K562 (cell line): Measurements from ENCODE around the gene PTPRG. TPM values are rescaled to one million over a fixed set of nuclear protein-coding genes. Genes with fewer than 3 reads are reported as not detected.
A peak's percentile ranks its signal among the peaks of the same experiment; 100 is the strongest.

Experiments
- ATAC-seq: fragments of 200-7000 bp; cut with Tn5 transposase; 3 replicates; pipeline ENCODE4 v1.9.1; 2020; ENCODE audit warnings: moderate library complexity
- BruUV-seq: library from RNA; stranded (reverse); fragments of 400-500 nt; replicated peaks from 2 replicates; lab custom pipeline; 2021; lab: Mats Ljungman, UMichigan
- CTCF ChIA-PET: fragments of 300-600 bp; formaldehyde crosslinking; extraction: SDS; loops from one replicate; lab custom pipeline; 2021; ENCODE audit warnings: low intra/inter-chr PET ratio; lab: Yijun Ruan, JAX
- POLR2A ChIA-PET: fragments of 300-600, 350-650 bp; sonication (Branson Sonifier 250); formaldehyde crosslinking; extraction: SDS; loops from one replicate; lab custom pipeline; 2021; ENCODE audit warnings: antibody characterized with exemption, inconsistent platforms; lab: Yijun Ruan, JAX
- DNase-seq, 4 experiments: peaks; one replicate each; pipeline versions ENCODE4 v3.0.0 to v3.0.0-alpha.2; 2011 to 2018; ENCODE audit warnings: low spot score in 3 of 4, mixed read lengths in 3 of 4; ENCODE audit errors: extremely low read depth in 1 of 4
- FAIRE-seq: peaks from 2 replicates; lab custom pipeline; 2011; peaks lifted over from hg19 to GRCh38; lab: Jason Lieb, UNC
- H2AFZ ChIP-seq: 2 replicates; pipeline ENCODE4 v1.6.0; 2011; ENCODE audit warnings: low read depth, low read length, control low read depth, inconsistent platforms
- H3K27ac ChIP-seq: fragments of 200-600 bp; 3 replicates; pipeline ENCODE4 v1.8.0; 2011; ENCODE audit warnings: low read depth, mild to moderate bottlenecking, control low read depth, inconsistent platforms, low read length, moderate library complexity, mixed read lengths; ENCODE audit errors: extremely low read depth
- H3K27me3 ChIP-seq, 2 experiments: fragments of 300-600 bp in 1 of 2; 2 replicates in 1 of 2; 3 replicates in 1 of 2; pipeline versions ENCODE4 v1.6.0 to v1.8.0; 2011; ENCODE audit warnings: inconsistent platforms in 2 of 2, low read length in 2 of 2, mild to moderate bottlenecking in 1 of 2, mixed read lengths in 1 of 2, moderate library complexity in 1 of 2; ENCODE audit not compliant: control insufficient read depth in 2 of 2, insufficient read depth in 2 of 2
- H3K36me3 ChIP-seq: fragments of 300-600 bp; 3 replicates; pipeline ENCODE4 v1.8.0; 2011; ENCODE audit warnings: mild to moderate bottlenecking, low read length, inconsistent platforms; ENCODE audit not compliant: control insufficient read depth, insufficient read depth
- H3K4me1 ChIP-seq, 2 experiments: fragments of 200-600 bp in 1 of 2; replicated peaks in 1 of 2; 2 replicates in 1 of 2; 3 replicates in 1 of 2; pipeline versions ENCODE4 v1.5.1 to v1.8.0; 2011; ENCODE audit warnings: inconsistent platforms in 2 of 2, low read length in 2 of 2, mild to moderate bottlenecking in 1 of 2, mixed read lengths in 1 of 2, moderate library complexity in 1 of 2; ENCODE audit not compliant: control insufficient read depth in 2 of 2, insufficient read depth in 2 of 2
- H3K4me2 ChIP-seq: 2 replicates; pipeline ENCODE4 v1.6.1; 2011; ENCODE audit warnings: low read length, control low read depth, inconsistent platforms, mixed read lengths; ENCODE audit not compliant: insufficient read depth
- H3K4me3 ChIP-seq: fragments of 200-600 bp; sonication (generic), shearing (Covaris generic); 2 replicates; pipeline ENCODE4 v1.5.1; 2016; ENCODE audit warnings: control low read depth, inconsistent platforms
- H3K79me2 ChIP-seq: fragments of 200-600 bp; 3 replicates; pipeline ENCODE4 v1.8.0; 2011; ENCODE audit warnings: low read length, inconsistent platforms; ENCODE audit not compliant: control insufficient read depth, insufficient read depth
- H3K9ac ChIP-seq, 2 experiments: 2 replicates each; pipeline versions ENCODE4 v1.6.0 to v1.6.1; 2011; ENCODE audit warnings: low read depth in 2 of 2, low read length in 2 of 2, control low read depth in 1 of 2, inconsistent platforms in 1 of 2, mild to moderate bottlenecking in 1 of 2, mixed read lengths in 1 of 2; ENCODE audit not compliant: insufficient read depth in 1 of 2
- H3K9me1 ChIP-seq: one replicate; pipeline ENCODE4 v1.6.0; 2011; ENCODE audit warnings: inconsistent platforms, mild to moderate bottlenecking, low read length, moderate library complexity; ENCODE audit not compliant: control insufficient read depth, insufficient read depth
- H3K9me3 ChIP-seq: replicated peaks from 2 replicates; pipeline ENCODE4 v1.5.1; 2011; ENCODE audit warnings: low read depth, low read length, inconsistent platforms; ENCODE audit not compliant: control insufficient read depth, insufficient read depth
- H4K20me1 ChIP-seq: replicated peaks from 2 replicates; pipeline ENCODE4 v1.6.1; 2011; ENCODE audit warnings: low read length, inconsistent platforms, mixed read lengths; ENCODE audit not compliant: control insufficient read depth, insufficient read depth
- SREBF1 ChIP-seq: fragments of 150-350 bp; IDR thresholded peaks from 2 replicates; pipeline ENCODE4 v1.6.1; 2014; ENCODE audit warnings: antibody characterized with exemption, low read depth, low read length, borderline replicate concordance
- ZBTB11 ChIP-seq, 3 experiments: fragments of 200-800 bp in 1 of 3; fragments of 250-450 bp in 1 of 3; fragments of 450-650 bp in 1 of 3; sonication (Bioruptor Pico) in 1 of 3; sonication (Bioruptor generic) in 1 of 3; formaldehyde crosslinking in 1 of 3; IDR thresholded peaks; 2 replicates each; pipeline versions ENCODE4 v1.6.1 to v1.8.0; 2016 to 2022; ENCODE audit warnings: mild to moderate bottlenecking in 2 of 3, missing genetic modification characterization in 2 of 3, missing compliant biosample characterization in 1 of 3, moderate library complexity in 1 of 3
- WGBS: fragments of 100-300 bp; shearing (Covaris generic); methylation state at CpG from one replicate; pipeline ENCODE4 v1.1.6; 2016; ENCODE audit warnings: low coverage, mixed read lengths; ENCODE audit not compliant: insufficient coverage; ENCODE audit errors: missing lambda C conversion rate; 5-methylcytosine and 5-hydroxymethylcytosine counted together
- in situ Hi-C: fragments of 300-500 bp; cut with MboI; formaldehyde crosslinking; loops from 4 replicates; pipeline ENCODE4 v1.15.0; 2018; ENCODE audit warnings: inconsistent platforms, mixed read lengths
- intact Hi-C: fragments of 100-400 bp; cut with micrococcal nuclease; formaldehyde crosslinking; loops from 2 replicates; pipeline ENCODE4 v1.14.2; 2022
- polyA plus RNA-seq, 8 experiments: library from polyadenylated mRNA; depleted of rRNA in 4 of 8; stranded (reverse) in 5 of 8; unstranded in 3 of 8; fragments of >200 nt; fragmentation: Nextera tagmentation in 2 of 8; fragmentation: Illumina TruSeq in 1 of 8; extraction: Ambion mirVana in 2 of 8; extraction: Trizol in 1 of 8; gene quantifications; 2 replicates each; pipeline versions ENCODE4 v1.2.1 to v1.2.3, GENCODE V29; 2011 to 2014; ENCODE audit warnings: inconsistent platforms in 1 of 8, missing spikeins in 1 of 8
- total RNA-seq, 7 experiments: library from RNA; depleted of rRNA in 6 of 7; stranded (reverse); fragments of >200 nt in 6 of 7; fragmentation: Illumina TruSeq in 2 of 7; extraction: Trizol in 2 of 7; gene quantifications; 2 replicates each; pipeline versions ENCODE4 v1.2.1 to v1.2.3, GENCODE V29; 2011 to 2021; ENCODE audit warnings: low replicate concordance in 1 of 7

Gene PTPRG
- total and polyA plus RNA-seq, 9 of the 15 experiments (the other 6 are each of a cell fraction or from before 2014, with no cell fraction given): 0.16 TPM; not detected in 8

GRCh38 chr3:61688307-61688984 is 127.1 kb downstream of the PTPRG start:
- Histone ChIP-seq H3K9ac (no peak overlapping the region), H3K9me1 (no peaks in the 10 kb centered on the region), H3K27ac (no peak overlapping the region), H3K79me2 (no peaks in the 10 kb centered on the region), H3K4me1 (no peaks in the 10 kb centered on the region), H4K20me1 (no peaks in the 10 kb centered on the region), H3K4me3 (no peak overlapping the region), H3K27me3 (0 out of 5 replicates have a peak, but pooled peaks cover 0 to 7% of the 10 kb centered on the region in 2 experiments), H3K36me3 (no peaks in the 10 kb centered on the region), H2AFZ (no peak overlapping the region), H3K4me2 (no peak overlapping the region), H3K9me3 (no peaks in the 10 kb centered on the region)
- TF ChIP-seq SREBF1: no peak
- TF ChIP-seq ZBTB11 (CRISPR knock-in tag; IDR thresholded peaks at IDR 0.05): peak in 1 of 3 experiments; percentile 22; a peak in 1 of 6 replicates
- ChIA-PET POLR2A (interaction anchor here (0.6 to 0.9 kb wide), 2 partner anchors 12 to 18 kb away, joined by 3 to 5 read pairs; no protein-coding TSS in a partner anchor), CTCF (no interaction called here)
- intact Hi-C loops (no loop called here), in situ Hi-C loops (no loop called here)
- 2% methylated on average over 9 of the region's 13 CpGs for WGBS
- DNase-seq (no peak), FAIRE-seq (no peak), ATAC-seq (no peak)
- BruUV-seq: no TSS peak
